NCI-H226 (cell line): ENCODE data around the gene ARHGAP5.
A peak's percentile ranks its signal among the peaks of the same experiment; 100 is the strongest.

Experiments used
- DNase-seq: peaks from one replicate; pipeline ENCODE4 v3.0.0-alpha.2; 2015

ARHGAP5 gene

DNA sequence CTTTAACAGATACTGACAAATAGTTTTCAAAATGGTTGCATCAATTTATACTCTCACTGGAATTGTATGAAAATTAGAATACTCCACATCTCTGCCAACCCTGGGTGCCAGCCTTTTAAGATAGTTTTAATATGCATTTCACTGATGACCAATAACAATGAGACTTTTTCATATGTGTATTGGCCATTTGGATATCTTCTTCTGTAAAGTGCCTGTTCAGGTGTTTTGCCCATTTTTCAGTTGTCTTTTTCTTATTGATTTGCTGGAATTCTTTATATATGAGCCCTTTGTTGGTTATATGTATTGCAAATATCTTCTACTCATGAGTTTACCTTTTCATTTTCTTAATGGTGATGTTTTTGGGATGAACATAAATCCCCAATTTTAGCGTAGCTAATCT lies 108.0 kb downstream of the ARHGAP5 start:
- no peak for DNase-seq

- DNase-seq, result no peak
Measured at GRCh38 chr14:32186248-32186647, 109.1 kb downstream of the ARHGAP5 start.

DNA sequence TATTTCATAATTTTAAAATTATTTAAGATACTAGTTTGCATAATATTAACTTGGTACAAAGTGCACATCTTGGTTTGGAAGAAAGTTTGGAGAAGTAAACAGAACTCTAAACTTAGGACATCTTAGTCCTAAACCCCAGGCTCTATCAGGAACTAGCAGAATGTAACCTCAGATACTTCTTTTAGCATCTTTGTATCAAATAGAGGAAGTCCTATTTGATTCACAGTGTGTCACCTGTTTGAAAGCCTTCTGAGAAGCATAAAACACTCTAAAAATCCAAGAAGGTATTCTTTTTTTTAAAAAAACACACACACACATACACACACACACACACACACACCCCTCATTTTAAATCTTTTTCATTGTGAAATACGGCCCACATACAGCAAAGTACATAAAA lies 112.7 kb downstream of the ARHGAP5 start:
- DNase-seq, result no peak

DNA sequence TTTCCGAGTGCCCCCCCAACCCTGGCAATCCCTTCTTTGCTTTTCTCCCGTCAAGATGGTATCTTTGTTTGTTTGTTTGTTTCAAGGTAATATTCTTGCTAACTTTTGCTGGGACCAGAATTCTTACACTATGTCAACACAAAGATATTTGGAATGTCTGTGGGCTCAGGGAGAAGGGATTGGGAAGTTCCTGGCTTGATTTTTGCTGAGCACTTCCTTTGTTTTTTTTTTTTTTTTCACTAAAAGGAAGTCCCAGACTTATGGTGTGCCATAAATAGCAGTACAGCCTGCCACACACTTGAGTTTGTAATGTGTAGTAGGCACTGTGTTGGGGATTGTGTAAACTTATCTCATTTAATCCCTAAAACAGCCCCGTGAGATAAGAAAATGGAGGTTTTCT lies 113.6 kb downstream of the ARHGAP5 start:
- peak; percentile 45 for DNase-seq

DNA sequence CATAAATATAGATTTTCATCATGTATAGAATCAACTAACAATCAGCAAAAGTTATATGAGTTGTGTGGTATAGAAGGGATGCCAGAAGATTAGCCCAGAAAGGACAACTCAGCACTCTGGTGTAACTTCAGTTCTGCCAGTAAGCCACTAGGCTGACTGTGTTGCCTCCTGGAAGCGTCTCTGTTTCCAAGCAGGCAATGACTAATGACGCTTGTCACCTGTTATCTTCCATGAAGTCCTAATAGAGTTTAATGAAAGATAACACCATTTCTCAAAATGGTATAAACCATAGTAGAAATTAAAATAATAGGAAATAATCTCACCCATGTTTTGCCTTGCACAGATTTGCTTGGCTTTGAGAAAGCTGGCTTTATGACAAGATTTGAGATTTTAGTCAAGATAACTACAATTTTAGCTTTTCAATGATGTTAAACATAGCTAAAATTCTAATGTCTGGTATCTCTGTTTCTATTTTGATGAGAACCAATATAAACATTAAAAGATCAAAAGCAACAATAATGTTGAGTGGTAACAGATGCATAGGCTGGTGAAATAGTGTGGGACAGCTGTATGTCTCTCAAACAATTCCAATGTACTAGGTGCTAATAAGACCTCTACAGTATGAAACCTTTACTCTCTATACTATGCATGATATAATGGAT lies 115.7 kb downstream of the ARHGAP5 start:
- no peak for DNase-seq

GRCh38 chr14:32193532-32193931 lies 116.4 kb downstream of the ARHGAP5 start:
- no peak for DNase-seq

GRCh38 chr14:32195636-32196035 lies 118.5 kb downstream of the ARHGAP5 start:
- no peak for DNase-seq

GRCh38 chr14:32197919-32198318 lies 120.8 kb downstream of the ARHGAP5 start:
- no peak for DNase-seq

DNA sequence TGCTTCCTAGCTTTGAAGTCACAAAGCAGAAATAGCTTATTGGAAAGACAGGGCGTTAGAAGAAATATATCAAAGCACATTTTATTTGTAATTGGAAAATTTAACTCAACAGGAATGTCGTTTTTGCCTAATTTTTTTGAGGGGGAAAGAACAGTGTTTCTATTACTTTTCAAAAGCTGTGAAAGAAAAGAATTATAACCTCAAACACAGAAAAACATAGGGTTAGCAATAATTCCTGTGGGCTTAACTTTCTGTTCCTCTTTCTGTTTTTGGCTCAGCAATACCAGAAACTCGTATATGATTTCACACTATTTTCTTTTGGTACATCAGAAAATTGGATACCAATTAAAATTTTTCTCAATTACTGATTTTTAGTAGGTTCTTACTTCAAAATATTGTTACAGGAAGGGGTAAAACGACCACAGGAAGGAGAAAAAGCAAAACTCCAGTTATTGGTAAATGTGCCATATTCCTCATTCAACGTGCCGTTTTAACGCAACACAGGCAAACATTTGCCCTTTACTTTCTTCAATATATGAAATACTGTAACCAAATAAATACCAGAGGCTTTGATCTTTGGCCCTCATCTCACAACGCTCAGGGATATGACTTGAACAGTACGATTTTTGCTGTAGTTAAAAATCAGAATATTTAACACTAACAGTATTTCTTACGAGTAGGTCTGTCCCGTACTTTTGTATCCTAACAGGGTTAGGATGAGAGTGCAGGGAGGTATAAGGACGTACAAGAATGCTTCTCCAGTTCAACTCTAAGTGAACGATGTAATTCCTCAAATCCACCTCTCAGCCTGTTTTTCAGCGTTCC lies 123.5 kb downstream of the ARHGAP5 start:
- DNase-seq, result no peak

- DNase-seq, result peak; percentile 71
Measured at GRCh38 chr14:32201193-32201815, 124.2 kb downstream of the ARHGAP5 start.

DNA sequence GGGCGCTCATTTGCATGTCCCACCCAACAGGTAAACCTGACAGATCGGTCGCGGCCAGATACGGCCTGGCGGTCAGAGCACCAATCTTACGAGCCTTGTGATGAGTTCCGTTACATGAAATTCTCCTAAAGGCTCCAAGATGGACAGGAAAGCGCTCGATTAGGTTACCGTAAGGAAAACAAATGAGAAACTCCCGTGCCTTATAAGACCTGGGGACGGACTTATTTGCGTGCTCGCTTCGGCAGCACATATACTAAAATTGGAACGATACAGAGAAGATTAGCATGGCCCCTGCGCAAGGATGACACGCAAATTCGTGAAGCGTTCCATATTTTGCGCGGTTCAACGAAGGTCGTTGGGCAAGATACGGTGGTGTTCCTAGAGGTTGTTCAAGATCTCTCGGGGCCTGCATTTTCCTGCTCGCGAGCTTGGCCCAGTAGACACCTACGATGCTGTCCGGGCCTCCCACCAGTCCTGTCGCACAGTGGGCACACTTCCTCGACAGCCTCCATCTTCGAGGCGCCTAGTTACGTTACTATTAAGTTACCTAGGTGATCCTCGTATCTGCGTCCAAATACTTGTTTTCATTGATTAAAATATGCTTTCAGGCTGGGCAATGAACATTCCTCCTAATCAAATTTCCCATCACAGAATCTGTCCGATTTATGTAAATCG lies 124.8 kb downstream of the ARHGAP5 start, which contains the start of gene RNU6-7:
RNU6-7 (plus strand) TSS at position 230 of the 675 bp plus-strand sequence.
- peak; percentile 20 for DNase-seq

DNA sequence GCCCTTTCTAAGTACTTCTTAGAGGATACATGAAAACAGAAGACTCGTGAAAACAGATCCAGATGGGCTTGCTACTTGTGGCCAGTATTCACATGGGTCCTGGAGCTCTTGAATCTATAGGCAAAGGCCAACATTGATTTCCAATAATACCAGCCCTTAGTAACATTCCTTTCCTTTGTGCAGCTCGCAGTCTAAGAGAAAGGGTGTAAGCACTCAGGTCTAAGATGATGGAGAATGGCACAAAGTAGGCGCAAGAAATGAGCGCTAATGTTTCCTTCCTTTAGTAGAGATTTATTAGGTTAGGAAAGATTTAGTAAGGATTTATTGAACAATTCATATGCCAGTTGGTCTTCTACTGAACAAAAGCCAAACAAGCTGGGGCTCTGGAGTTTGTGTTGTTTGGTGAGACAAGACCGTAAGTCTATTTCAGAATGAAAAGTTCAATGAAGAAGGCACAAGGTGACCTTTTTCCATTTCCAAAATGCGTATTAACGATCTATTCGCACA lies 125.4 kb downstream of the ARHGAP5 start:
- DNase-seq, result peak; percentile 13

- DNase-seq, result peak; percentile 76
Measured at GRCh38 chr14:32202998-32203882, 126.1 kb downstream of the ARHGAP5 start, which contains the start of gene RNU6-8. TSS of gene RNU6-8 (minus strand) at chr14:32203269.

- DNase-seq, result no peak
Measured at GRCh38 chr14:32203928-32204357, 126.8 kb downstream of the ARHGAP5 start.

- DNase-seq, result no peak
Measured at GRCh38 chr14:32205554-32205953, 128.4 kb downstream of the ARHGAP5 start.

DNA sequence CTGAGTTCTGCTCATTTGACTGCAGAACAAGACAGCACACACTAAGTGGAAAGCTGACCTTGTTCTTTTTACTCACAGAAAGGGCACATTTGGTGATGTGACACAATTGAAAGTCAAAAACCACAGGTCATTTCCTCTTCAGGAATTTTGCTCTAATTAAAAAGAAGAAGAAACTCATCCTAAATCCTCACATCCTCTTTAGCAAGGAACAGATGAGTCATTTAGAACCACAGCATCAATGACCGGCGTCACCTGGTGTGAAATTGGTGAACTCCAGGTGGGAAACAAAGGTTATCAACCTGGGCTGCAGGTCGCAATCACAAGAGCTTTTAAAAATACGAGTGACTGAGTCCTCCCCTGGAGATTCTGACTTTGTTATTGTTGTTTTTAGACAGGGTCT lies 128.9 kb downstream of the ARHGAP5 start:
- no peak for DNase-seq

GRCh38 chr14:32206552-32206951 lies 129.4 kb downstream of the ARHGAP5 start:
- DNase-seq, result no peak

DNA sequence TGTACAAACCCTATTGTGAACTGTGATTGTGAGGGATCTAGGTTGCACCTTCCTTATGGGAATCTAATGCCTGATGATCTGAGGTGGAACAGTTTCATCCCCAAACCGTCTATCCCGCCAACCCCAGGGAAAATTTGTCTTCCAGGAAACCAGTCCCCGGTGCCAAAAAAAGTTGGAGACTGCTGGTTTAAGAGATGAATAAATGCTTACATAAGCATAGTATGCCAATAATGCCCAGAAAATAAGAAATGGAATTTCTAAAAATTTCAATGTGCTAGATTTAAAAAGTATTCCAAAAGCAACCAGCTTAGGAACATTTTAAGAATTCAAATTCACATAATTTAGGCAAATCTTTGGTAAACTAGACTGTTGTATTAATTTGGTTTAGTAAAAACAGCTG lies 131.4 kb downstream of the ARHGAP5 start:
- DNase-seq, result no peak
